ENCODE measurements around the gene PRPF40B.
"Not testable (repeated sequence)": the region's sequence is repeated elsewhere in the genome, so short reads cannot be mapped to it uniquely, and the experiment has no call there.

PRPF40B gene

GRCh38 chr12:49623142-49623904 lies at the start of gene PRPF40B:
PRPF40B (plus strand) TSS chr12:49623561; CDS start chr12:49623591, 30 bp downstream.
- DNase-seq, result peak; percentile 83

- DNase-seq, result no peak
These were observed 45.6 kb upstream of the PRPF40B start for GRCh38 chr12:49577589-49578315.

DNA sequence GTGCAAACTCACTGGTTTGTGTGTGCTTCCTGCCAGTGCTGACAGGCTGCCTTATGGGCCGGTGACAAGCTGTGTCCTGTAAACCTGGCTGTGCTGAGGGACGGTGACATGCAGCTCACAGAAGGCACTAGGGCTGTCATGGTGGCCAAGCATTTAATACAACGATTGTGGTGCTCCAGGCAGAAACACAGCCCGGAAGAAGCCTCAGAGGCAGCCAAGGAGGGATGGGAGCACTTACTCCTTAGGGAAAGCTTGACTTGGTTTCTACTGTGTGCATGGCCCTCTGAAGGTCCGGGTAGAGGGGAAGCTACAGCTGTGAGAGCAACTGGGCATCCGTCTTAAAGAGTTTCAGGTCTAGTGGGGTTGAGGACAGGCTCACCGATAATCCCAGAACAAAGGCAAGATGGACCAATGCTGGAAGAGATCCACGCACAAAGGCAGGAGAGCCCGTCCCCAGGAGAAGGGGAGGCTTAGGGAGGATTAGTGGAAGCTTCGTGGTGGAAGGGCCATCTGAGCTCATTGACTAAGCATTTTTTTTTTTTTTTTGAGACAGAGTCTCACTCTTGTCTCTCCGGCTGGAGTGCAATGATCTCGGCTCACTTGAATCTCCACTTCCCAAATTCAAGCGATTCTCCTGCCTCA lies 44.8 kb upstream of the PRPF40B start:
- DNase-seq, result no peak

- peak; percentile 67 for DNase-seq
These were observed 42.5 kb upstream of the PRPF40B start for GRCh38 chr12:49580572-49581535.

GRCh38 chr12:49582201-49582600 lies 41.2 kb upstream of the PRPF40B start:
- DNase-seq, result no peak

- DNase-seq, result no peak
These were observed 40.5 kb upstream of the PRPF40B start for GRCh38 chr12:49582850-49583249.

DNA sequence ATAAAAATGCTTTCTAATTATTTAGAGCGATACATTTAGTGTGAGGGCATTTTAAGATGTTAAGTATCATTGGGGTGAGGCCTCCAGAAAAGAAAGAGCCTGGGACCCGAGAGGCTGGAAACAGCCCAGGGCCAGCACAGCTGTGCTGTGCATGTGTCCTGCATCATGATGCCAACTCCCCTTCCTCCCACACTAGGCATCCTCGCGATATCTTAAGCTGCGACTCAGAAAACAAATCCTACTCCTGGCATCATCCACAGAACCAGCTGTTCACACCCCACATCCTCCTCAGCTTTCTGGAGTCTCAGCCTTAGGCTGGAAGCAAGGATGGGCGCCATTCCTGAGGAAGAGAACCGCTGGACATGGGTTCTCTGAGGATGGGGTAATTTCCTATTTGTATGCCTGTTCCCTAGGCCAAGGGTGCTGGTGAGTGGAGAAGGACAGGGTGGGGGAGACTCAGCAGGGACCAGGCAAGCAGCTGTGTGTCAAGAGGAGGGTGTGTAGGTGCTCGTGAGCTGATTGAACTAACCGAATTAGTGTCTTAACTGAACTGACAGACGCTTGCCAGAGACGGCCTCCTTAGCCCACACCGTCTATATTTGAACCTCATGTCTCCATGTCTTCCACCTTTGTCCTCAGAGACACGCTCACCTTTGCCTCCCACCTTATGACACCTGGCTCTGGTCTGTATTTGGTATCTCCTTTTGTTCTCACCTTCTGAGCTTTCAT lies 39.8 kb upstream of the PRPF40B start:
- no peak for DNase-seq

DNA sequence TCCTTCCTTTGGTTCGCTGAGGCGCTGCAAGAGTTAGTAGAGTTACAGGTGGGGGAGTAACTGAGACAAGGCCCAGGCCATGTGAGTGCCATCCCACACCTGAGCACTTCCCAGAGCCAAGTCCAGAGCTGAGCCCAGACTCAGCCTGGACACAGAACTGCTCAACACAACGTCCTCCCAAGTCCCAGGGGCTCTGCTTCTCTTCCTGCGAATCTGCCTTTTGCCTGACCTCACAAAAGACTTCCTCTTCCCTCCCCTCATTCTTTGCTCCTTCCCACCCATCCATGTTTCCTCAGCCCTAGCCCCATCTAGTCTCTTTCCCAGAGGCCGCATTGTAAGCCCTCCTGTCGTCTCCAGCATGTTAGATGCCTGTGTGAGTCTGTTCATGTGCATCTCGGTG lies 38.8 kb upstream of the PRPF40B start:
- no peak for DNase-seq

DNA sequence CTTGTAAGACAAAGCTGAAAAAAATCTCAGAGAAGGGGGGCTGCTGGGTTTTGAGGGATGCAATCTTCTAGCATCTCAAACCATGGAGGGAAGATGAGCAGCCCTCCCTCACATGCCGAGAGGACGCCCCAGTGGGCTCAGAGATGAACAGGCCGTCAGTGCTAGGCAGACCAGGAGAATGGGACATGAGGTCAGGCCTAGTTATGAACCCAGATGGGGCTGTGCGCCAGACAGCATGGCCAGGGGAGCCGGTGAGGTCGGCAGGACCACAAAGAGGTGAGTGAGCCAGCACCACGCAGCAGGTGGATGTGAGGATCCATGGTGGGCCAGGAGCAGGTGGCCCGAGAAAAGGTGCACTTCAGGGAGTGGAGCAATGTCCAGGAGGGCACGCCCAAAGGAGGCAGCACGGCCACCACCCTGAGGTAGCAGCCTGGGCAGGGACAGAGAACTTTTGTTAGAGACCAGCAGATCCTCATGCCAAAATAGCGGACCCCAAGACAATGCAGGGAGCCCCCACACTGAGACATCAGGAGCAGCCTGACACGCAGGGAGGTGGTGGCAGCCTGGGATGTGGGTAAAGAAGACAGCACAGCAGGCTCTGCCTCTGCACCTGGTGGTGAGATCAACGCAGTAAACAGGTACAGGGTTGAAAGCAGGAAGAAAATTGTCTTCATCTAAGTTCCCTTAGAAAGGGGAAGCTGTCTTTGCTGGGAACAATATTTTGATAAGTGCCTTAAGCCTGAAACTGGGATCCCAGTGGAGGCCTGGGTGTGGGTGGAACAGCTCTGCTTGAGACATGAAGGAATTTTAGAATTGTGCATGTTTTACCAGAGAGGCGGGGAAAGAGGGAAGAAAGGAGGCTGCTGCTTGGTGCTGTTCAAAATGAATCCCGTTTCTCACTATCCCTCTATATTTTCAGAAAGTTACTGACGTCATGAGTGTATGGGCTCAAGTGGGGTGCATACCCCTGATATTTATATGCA lies 37.6 kb upstream of the PRPF40B start:
- DNase-seq, result no peak

DNA sequence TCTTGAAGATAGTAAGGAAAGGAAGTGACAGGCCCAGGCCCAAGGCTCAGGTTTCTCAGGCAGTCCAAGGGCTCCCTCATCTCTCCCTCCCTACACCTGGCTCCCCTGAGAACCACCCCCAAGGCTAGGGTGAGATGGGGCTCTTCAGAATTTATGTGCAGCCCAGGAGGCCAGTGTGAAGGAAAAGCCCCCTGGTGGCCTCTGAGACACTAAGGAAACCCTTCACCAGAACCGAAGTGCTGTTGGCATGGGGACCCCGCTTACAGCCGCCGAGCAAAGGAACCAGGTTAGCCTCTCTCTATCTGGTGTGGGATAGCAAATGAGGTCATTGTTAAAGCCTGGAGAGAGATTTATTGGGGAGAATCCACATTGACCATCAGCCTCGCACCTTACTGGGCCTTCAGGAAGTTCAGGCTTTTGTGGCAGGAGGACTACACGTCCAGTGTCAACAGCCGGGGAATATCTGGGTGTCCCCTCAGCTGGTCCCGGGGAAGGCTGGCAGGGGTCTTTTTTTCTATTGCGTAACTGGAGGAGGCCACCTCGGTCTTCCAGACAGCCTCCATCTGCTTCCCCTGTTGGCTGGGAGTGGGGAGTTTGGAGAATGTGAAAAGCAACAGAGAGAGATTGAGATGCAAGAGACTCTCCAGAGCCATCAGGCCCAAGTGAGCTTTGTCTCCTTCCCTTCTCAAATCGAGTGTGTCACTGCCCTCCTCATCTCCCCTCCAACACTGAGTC lies 36.0 kb upstream of the PRPF40B start:
- DNase-seq, result no peak

- no peak for DNase-seq
These were observed 35.1 kb upstream of the PRPF40B start for GRCh38 chr12:49588281-49588680.

- DNase-seq, result peak; percentile 18
These were observed 34.4 kb upstream of the PRPF40B start for GRCh38 chr12:49588721-49589516.

DNA sequence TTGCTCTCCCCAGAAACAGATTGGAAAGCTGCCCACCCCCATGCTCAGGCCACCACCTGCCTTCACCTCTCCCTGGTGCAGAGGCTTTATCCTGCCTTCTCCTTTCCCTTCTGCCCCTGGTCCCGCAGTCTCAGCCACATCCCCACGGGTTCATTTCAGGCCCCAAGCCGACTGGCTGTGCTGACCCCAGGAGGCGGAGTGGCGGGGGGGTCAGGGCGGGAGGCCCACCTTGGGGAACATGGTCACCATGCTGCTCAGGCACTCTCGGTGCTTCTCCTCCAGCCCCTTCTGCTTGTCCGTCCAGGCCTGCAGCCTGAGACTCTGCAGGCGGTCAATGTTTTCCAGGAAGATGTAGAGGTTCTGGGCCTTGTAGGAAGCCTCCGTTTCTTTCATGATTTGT lies 24.8 kb upstream of the PRPF40B start:
- no peak for DNase-seq

DNA sequence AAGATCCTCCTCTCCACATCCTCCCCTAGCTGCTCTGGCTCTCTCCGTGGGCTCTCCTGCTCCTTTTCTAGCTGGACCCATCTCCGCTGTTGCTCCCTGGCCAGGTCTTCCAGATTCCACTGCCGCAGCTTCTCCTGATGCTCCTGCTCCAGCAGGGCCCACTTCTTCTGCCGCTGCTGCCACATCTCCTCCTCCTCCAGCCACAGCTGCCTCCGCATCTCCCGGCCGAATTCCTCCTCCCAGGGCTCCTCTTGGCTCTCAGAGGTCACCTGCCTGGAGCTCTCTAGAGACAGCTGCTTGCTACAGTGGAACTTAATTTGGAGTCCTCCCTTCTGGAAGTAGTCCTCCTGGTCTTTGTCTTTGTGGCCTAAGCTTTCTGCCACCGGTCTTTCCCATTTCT lies 23.4 kb upstream of the PRPF40B start:
- no peak for DNase-seq

DNA sequence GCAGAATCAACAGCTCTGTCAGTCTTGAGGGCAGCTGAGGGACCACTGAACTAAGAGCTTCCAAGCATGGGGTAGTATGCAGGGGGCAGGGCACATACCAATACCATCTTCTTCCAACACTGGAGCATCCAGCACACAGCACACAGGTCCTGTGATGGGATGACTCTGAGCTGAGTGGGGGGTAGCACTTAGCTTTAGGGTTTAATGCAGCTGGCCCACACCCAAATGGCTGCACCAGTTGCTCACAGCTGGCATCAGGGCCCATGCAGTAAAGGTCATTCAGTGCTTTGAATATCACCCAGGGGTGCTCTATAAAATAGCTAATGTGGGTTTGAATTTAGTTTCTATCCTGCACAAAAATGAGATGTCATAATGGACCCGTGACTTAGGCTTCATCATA lies 19.6 kb upstream of the PRPF40B start:
- no peak for DNase-seq

- DNase-seq, result no peak
These were observed 18.5 kb upstream of the PRPF40B start for GRCh38 chr12:49604856-49605255.

- DNase-seq, result not testable (repeated sequence)
These were observed 17.8 kb upstream of the PRPF40B start, which contains the start of gene FAM186B for GRCh38 chr12:49605539-49605938. FAM186B (minus strand) TSS chr12:49605639; CDS start chr12:49605477, 162 bp downstream.

GRCh38 chr12:49609059-49609874 lies 14.1 kb upstream of the PRPF40B start:
- no peak for DNase-seq
